SH-SY5Y (cell line): ENCODE measurements around the gene RGP1.

Experiments used
- GATA2 ChIP-seq: IDR thresholded peaks from 2 replicates; pipeline ENCODE4 v1.6.1; 2011; ENCODE audit warnings: mild to moderate bottlenecking, low read depth, low read length
- GATA3 ChIP-seq: IDR thresholded peaks from 2 replicates; pipeline ENCODE4 v1.6.1; 2011; ENCODE audit warnings: low read depth, mild to moderate bottlenecking, low read length, moderate library complexity

- TF ChIP-seq GATA3 (no peak), GATA2 (no peak)
Measured at GRCh38 chr9:35743452-35743851, 5.6 kb upstream of the RGP1 start.
